Endothelial cell of umbilical vein (primary cell): ENCODE results near the gene OR6C6. TPM values are rescaled to one million over a fixed set of nuclear protein-coding genes. Genes with fewer than 3 reads are reported as not detected.

Experiments
- BruUV-seq: library from RNA; stranded (reverse); fragments of 400-500 nt; replicated peaks from 2 replicates; lab custom pipeline; 2021; lab: Mats Ljungman, UMichigan
- CTCF ChIA-PET: fragments of 300-600, 350-600 bp; sonication (Branson Sonifier 250); formaldehyde crosslinking; loops from one replicate; lab custom pipeline; 2021; ENCODE audit warnings: antibody characterized with exemption, inconsistent platforms; lab: Charles Lee
- POLR2A ChIA-PET: fragments of 300-600, 350-600 bp; sonication (Branson Sonifier 250); formaldehyde crosslinking; loops from one replicate; lab custom pipeline; 2021; ENCODE audit warnings: antibody characterized with exemption, inconsistent platforms; lab: Charles Lee
- DNase-seq: peaks from one replicate; pipeline ENCODE4 v3.0.0-alpha.2; 2011; ENCODE audit warnings: low read depth, low spot score
- FAIRE-seq: peaks from 2 replicates; lab custom pipeline; 2011; peaks lifted over from hg19 to GRCh38; lab: Jason Lieb, UNC
- H2AFZ ChIP-seq: 2 replicates; pipeline ENCODE4 v1.6.0; 2012; ENCODE audit warnings: low read depth, low read length, control low read depth, inconsistent platforms
- H3K27ac ChIP-seq: 2 replicates; pipeline ENCODE4 v1.5.1; 2011; ENCODE audit warnings: low read depth, mild to moderate bottlenecking, control low read depth, low read length, moderate library complexity; ENCODE audit not compliant: insufficient read depth
- H3K27me3 ChIP-seq, 2 experiments: 2 replicates each; pipeline versions ENCODE4 v1.6.0 to v1.6.1; 2011; ENCODE audit warnings: low read length in 2 of 2, mixed read lengths in 1 of 2; ENCODE audit not compliant: control insufficient read depth in 2 of 2, insufficient read depth in 2 of 2
- H3K36me3 ChIP-seq, 2 experiments: 2 replicates in 1 of 2; 3 replicates in 1 of 2; pipeline ENCODE4 v1.5.1; 2011; ENCODE audit warnings: low read length in 2 of 2, mild to moderate bottlenecking in 1 of 2, moderate library complexity in 1 of 2; ENCODE audit not compliant: control insufficient read depth in 2 of 2, insufficient read depth in 2 of 2; ENCODE audit errors: extremely low read depth in 1 of 2
- H3K4me1 ChIP-seq: 3 replicates; pipeline ENCODE4 v1.5.1; 2011; ENCODE audit warnings: mild to moderate bottlenecking, low read length; ENCODE audit not compliant: control insufficient read depth, insufficient read depth; ENCODE audit errors: extremely low read depth
- H3K4me2 ChIP-seq: 2 replicates; pipeline ENCODE4 v1.6.1; 2011; ENCODE audit warnings: low read length, control low read depth, mixed read lengths; ENCODE audit not compliant: insufficient read depth
- H3K4me3 ChIP-seq, 3 experiments: fragments of 200-600 bp in 1 of 3; sonication (generic), shearing (Covaris generic) in 1 of 3; replicated peaks in 1 of 3; 2 replicates each; pipeline ENCODE4 v1.5.1; 2011 to 2016; ENCODE audit warnings: control low read depth in 3 of 3, low read length in 3 of 3, mild to moderate bottlenecking in 2 of 3, inconsistent platforms in 1 of 3, low read depth in 1 of 3, moderate library complexity in 1 of 3; ENCODE audit not compliant: insufficient read depth in 1 of 3
- H3K79me2 ChIP-seq: 2 replicates; pipeline ENCODE4 v1.6.0; 2012; ENCODE audit warnings: low read length, inconsistent platforms; ENCODE audit not compliant: control insufficient read depth, insufficient read depth
- H3K9ac ChIP-seq: replicated peaks from 2 replicates; pipeline ENCODE3; 2011; ENCODE audit warnings: low read length, control low read depth; ENCODE audit not compliant: insufficient read depth; ENCODE audit errors: extremely low read depth
- H3K9me1 ChIP-seq: replicated peaks from 3 replicates; pipeline ENCODE4 v1.6.0; 2011; ENCODE audit warnings: mild to moderate bottlenecking, low read length; ENCODE audit not compliant: control insufficient read depth, insufficient read depth; ENCODE audit errors: extremely low read depth
- H3K9me3 ChIP-seq: replicated peaks from 2 replicates; pipeline ENCODE4 v1.5.1; 2012; ENCODE audit warnings: low read length, inconsistent platforms; ENCODE audit not compliant: control insufficient read depth, insufficient read depth
- H4K20me1 ChIP-seq: replicated peaks from 2 replicates; pipeline ENCODE3; 2011; ENCODE audit warnings: mild to moderate bottlenecking, low read length; ENCODE audit not compliant: control insufficient read depth, insufficient read depth; ENCODE audit errors: extremely low read depth
- CTCF ChIP-seq, 2 donors: IDR thresholded peaks; 1 replicate in 1 of 2; 2 replicates in 1 of 2; pipeline ENCODE4 v1.5.1; 2011; ENCODE audit warnings: low read length in 2 of 2, mild to moderate bottlenecking in 2 of 2, moderate library complexity in 2 of 2, control low read depth in 1 of 2, inconsistent platforms in 1 of 2, low read depth in 1 of 2; ENCODE audit not compliant: insufficient read depth in 1 of 2; ENCODE audit errors: extremely low read depth in 1 of 2
- EZH2 ChIP-seq: IDR thresholded peaks from 2 replicates; pipeline ENCODE4 v1.6.1; 2012; ENCODE audit warnings: borderline replicate concordance, low read depth, mild to moderate bottlenecking, moderate library complexity, low read length, inconsistent platforms; ENCODE audit not compliant: severe bottlenecking
- FOS ChIP-seq: IDR thresholded peaks from 2 replicates; pipeline ENCODE4 v1.6.1; 2011; ENCODE audit warnings: mild to moderate bottlenecking, low read length, moderate library complexity, borderline replicate concordance; ENCODE audit not compliant: insufficient read depth
- GATA2 ChIP-seq: IDR thresholded peaks from 2 replicates; pipeline ENCODE4 v1.7.0; 2011; ENCODE audit warnings: low read depth, mild to moderate bottlenecking, moderate library complexity, mixed read lengths, low read length; ENCODE audit not compliant: insufficient read length, insufficient read depth
- JUN ChIP-seq: IDR thresholded peaks from 2 replicates; pipeline ENCODE4 v1.6.1; 2011; ENCODE audit warnings: borderline replicate concordance, low read depth; ENCODE audit not compliant: insufficient read length, insufficient read depth
- MYC ChIP-seq: IDR thresholded peaks from one replicate; pipeline ENCODE4 v1.6.1; 2011; ENCODE audit warnings: mild to moderate bottlenecking, low read depth, low read length
- POLR2A ChIP-seq: IDR thresholded peaks from 2 replicates; pipeline ENCODE4 v1.6.1; 2012; ENCODE audit warnings: low read depth, mild to moderate bottlenecking, control low read depth, low read length
- POLR2AphosphoS5 ChIP-seq: IDR thresholded peaks from 2 replicates; pipeline ENCODE4 v1.6.1; 2012; ENCODE audit warnings: low read depth, mild to moderate bottlenecking, control low read depth, low read length, moderate library complexity; ENCODE audit not compliant: insufficient read depth
- dilution Hi-C: fragments of 300-500 bp; cut with MboI; formaldehyde crosslinking; loops from one replicate; pipeline ENCODE4 v1.15.0; 2019; ENCODE audit warnings: low sequenced_read_pairs; ENCODE audit not compliant: extremely low pct_ligation_motif_present
- intact Hi-C: fragments of 100-400 bp; cut with micrococcal nuclease; formaldehyde crosslinking; loops from one replicate; pipeline ENCODE4 v1.10.0; 2022
- polyA plus RNA-seq, 4 experiments: library from polyadenylated mRNA; depleted of rRNA in 3 of 4; stranded (reverse) in 3 of 4; unstranded in 1 of 4; fragments of >200 nt; gene quantifications; 2 replicates each; pipeline versions ENCODE4 v1.2.1 to v1.2.3, GENCODE V29; 2011 to 2012; ENCODE audit warnings: missing spikeins in 1 of 4
- total RNA-seq: library from RNA; stranded (reverse); gene quantifications from 2 replicates; pipeline ENCODE4 v1.2.3, GENCODE V29; 2021
- TF ChIP-seq, protein P1 (sequence below): IDR thresholded peaks from 2 replicates; pipeline ENCODE4 v1.6.1; 2011; ENCODE audit not compliant: insufficient read depth, insufficient read length

The OR6C6 gene
- total and polyA plus RNA-seq, 2 donors (not counting 3 experiments of a cell fraction or from before 2014, with no cell fraction given): not detected

GRCh38 chr12:55320201-55320600 is 23.8 kb upstream of the OR6C6 start:
- FAIRE-seq: no peak
- intact Hi-C loops: no loop called here
- no peaks in the 10 kb centered on the region for H3K79me2 ChIP-seq
- no peak overlapping the region for H3K9ac ChIP-seq
- no peak overlapping the region for H2AFZ ChIP-seq
- no peak for DNase-seq
- no peaks in the 10 kb centered on the region for H3K9me1 ChIP-seq
- dilution Hi-C loops: no loop called here
- no peaks in the 10 kb centered on the region for H3K4me1 ChIP-seq
- H3K4me2 ChIP-seq: no peak overlapping the region
- no peaks in the 10 kb centered on the region for H4K20me1 ChIP-seq
- ChIA-PET POLR2A (no interaction called here), CTCF (no interaction called here)
- H3K27ac ChIP-seq: no peak overlapping the region
- no TSS peak for BruUV-seq
- no peaks in the 10 kb centered on the region for H3K36me3 ChIP-seq
- no peak for TF ChIP-seq MYC
- TF ChIP-seq, protein P1, sequence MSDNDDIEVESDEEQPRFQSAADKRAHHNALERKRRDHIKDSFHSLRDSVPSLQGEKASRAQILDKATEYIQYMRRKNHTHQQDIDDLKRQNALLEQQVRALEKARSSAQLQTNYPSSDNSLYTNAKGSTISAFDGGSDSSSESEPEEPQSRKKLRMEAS: no peak
- TF ChIP-seq POLR2AphosphoS5: no peak
- no peaks in the 10 kb centered on the region for H3K9me3 ChIP-seq
- H3K27me3 ChIP-seq: no peaks in the 10 kb centered on the region
- no peak overlapping the region for H3K4me3 ChIP-seq

- Histone ChIP-seq H3K4me2 (no peak within 1 kb of the TSS), H3K4me3 (no peak within 1 kb of the TSS), H3K79me2 (no peaks in the 10 kb centered on the region), H3K27me3 (no peaks in the 10 kb centered on the region), H3K9me3 (no peaks in the 10 kb centered on the region), H4K20me1 (no peaks in the 10 kb centered on the region), H3K36me3 (no peaks in the 10 kb centered on the region), H3K9me1 (no peaks in the 10 kb centered on the region), H3K9ac (no peak within 1 kb of the TSS), H3K4me1 (no peaks in the 10 kb centered on the region), H3K27ac (no peak within 1 kb of the TSS), H2AFZ (no peak within 1 kb of the TSS)
- BruUV-seq: no TSS peak
- FAIRE-seq (no peak), DNase-seq (no peak)
- ChIA-PET POLR2A (no interaction called here), CTCF (no interaction called here)
- intact Hi-C loops (no loop called here), dilution Hi-C loops (no loop called here)
- TF ChIP-seq MYC (no peak), JUN (no peak), FOS (no peak), POLR2A (no peak), POLR2AphosphoS5 (no peak), GATA2 (no peak), EZH2 (no peak), CTCF (IDR thresholded peaks at IDR 0.05; ENCODE audit: extremely low read depth in 1 of 2, insufficient read depth in 1 of 2, low read depth in 1 of 2, low read length in 2 of 2) (no peak)
- TF ChIP-seq, protein P1: no peak
These were observed 17.7 kb upstream of the OR6C6 start, which contains the start of gene OR6C1 for GRCh38 chr12:55314043-55314442. Gene OR6C1, plus strand, starts transcription at chr12:55314343. Its CDS starts 6,257 bp downstream, at chr12:55320600.
